Keratinocyte (primary cell): ENCODE data around the gene TMEM187.

Source experiments
- CTCF ChIP-seq, 3 experiments: IDR thresholded peaks in 1 of 3; conservative IDR thresholded peaks in 1 of 3; optimal IDR thresholded peaks in 1 of 3; 2 replicates in 2 of 3; 3 replicates in 1 of 3; pipeline versions ENCODE3 to v1.5.1; 2011; ENCODE audit warnings: low read length in 3 of 3, mild to moderate bottlenecking in 3 of 3, moderate library complexity in 2 of 3, control low read depth in 1 of 3, inconsistent platforms in 1 of 3; ENCODE audit not compliant: insufficient read depth in 2 of 3; ENCODE audit errors: extremely low read depth in 1 of 3
- EZH2 ChIP-seq: IDR thresholded peaks from one replicate; pipeline ENCODE4 v1.6.1; 2012; ENCODE audit warnings: inconsistent platforms, mild to moderate bottlenecking, low read length, moderate library complexity

- no peak for TF ChIP-seq CTCF (optimal IDR thresholded peaks at IDR 0.05 in 1 of 3, IDR thresholded peaks at IDR 0.05 in 1 of 3, conservative IDR thresholded peaks at IDR 0.05 in 1 of 3; ENCODE audit: extremely low read depth in 1 of 3, insufficient read depth in 2 of 3, low read length in 3 of 3)
- no peak for TF ChIP-seq EZH2
Measured at GRCh38 chrX:153995504-153995903, 22.9 kb downstream of the TMEM187 start.
